Heart left ventricle (tissue), 13 donors: ENCODE data around the gene SRC.

Experiments
- POLR2A ChIP-seq, 2 donors: fragments of 450-650 bp; IDR thresholded peaks; one replicate each; pipeline ENCODE4 v1.6.1; 2017; ENCODE audit warnings: antibody characterized with exemption in 2 of 2, mild to moderate bottlenecking in 2 of 2, moderate library complexity in 2 of 2
- TF ChIP-seq, protein P1 (sequence below), 12 donors: fragments of 200-600 bp; sonication (generic) in 4 of 12; IDR thresholded peaks; one replicate each; pipeline versions ENCODE4 v1.5.0 to v1.8.0; 2018 to 2022; ENCODE audit warnings: antibody characterized with exemption in 12 of 12, mild to moderate bottlenecking in 5 of 12
- donor health status: ischemic (EF 13 %, LVEDD 7.1; RV severe dilation, severe dysfunction).
- donor health status: DM: no; HTN: yes; CAD: no.
- donor health status: DM: no; HTN: no; CAD: no.
- donor health status: ischemic (EF 25% LVEDD 6.9; RV normal size, moderate dysfunction).
- donor health status: ischemic (EF 25% LVEDD 5.7; RV mildly dilated, moderate dysfunction).
- donor health status: ischemic (EF 35%, LVEDD 5.7; RV mildly dilated, moderate dysfunction).
- donor health status: nonischemic (EF 11% LVEDD 7.7; RV severe dilation, severe dysfunction).
- donor health status: DM: yes; HTN: yes; CAD: no.
- donor health status: PGD.
- donor health status: ischemic (EF 29% LVEDD 5.4; RV normal size, mild dysfunction).
- donor health status: nonischemic (EF 23%, LVEDD 6.1; RV moderate dilation, normal function).

DNA sequence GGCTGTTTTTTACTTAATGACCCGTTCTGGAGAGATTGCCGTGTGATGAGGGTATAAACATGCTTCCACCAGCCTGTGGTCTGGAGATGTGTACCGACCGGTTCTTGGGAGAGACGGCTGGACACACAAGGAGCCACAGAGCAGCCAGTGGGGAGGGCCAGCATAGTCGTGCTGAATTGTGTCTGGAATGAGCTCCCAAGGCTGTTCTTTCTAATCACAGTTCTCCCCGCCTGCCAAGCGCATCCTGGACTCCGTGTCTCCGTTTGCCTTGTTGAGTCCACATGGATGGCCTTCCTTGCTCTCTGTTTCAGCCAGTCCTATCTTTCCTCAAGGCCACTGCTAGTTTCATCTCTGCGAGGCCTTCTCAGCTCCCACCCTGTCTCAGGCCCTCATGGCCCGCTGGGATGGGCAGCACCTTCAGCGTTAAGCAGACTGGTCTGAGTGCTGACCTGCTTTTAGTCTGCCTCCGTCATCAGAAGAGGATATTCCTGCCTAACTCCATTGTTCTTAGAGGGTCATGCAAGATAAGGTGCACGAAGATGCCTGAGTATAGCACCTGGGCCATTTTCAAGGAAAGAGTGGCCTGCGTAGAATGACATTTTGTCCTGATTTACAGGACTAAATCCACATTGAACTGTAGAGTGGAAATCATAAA, 35.9 kb upstream of the SRC start:
- TF ChIP-seq, protein P1, sequence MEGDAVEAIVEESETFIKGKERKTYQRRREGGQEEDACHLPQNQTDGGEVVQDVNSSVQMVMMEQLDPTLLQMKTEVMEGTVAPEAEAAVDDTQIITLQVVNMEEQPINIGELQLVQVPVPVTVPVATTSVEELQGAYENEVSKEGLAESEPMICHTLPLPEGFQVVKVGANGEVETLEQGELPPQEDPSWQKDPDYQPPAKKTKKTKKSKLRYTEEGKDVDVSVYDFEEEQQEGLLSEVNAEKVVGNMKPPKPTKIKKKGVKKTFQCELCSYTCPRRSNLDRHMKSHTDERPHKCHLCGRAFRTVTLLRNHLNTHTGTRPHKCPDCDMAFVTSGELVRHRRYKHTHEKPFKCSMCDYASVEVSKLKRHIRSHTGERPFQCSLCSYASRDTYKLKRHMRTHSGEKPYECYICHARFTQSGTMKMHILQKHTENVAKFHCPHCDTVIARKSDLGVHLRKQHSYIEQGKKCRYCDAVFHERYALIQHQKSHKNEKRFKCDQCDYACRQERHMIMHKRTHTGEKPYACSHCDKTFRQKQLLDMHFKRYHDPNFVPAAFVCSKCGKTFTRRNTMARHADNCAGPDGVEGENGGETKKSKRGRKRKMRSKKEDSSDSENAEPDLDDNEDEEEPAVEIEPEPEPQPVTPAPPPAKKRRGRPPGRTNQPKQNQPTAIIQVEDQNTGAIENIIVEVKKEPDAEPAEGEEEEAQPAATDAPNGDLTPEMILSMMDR (IDR thresholded peaks at IDR 0.05), result no peak
- TF ChIP-seq POLR2A (IDR thresholded peaks at IDR 0.05), result no peak
